Parathyroid adenoma (tissue), 2 donors: Measurements from ENCODE around the gene SRPK3.
"Not testable (repeated sequence)": the region's sequence is repeated elsewhere in the genome, so short reads cannot be mapped to it uniquely, and the experiment has no call there.

Experiments
- H2AFZ ChIP-seq: fragments of 300-600 bp; sonication (generic); one replicate; pipeline ENCODE4 v1.7.0; 2017; ENCODE audit warnings: antibody characterized with exemption, mild to moderate bottlenecking
- H3K27ac ChIP-seq: fragments of 300-600 bp; sonication (generic); one replicate; pipeline ENCODE4 v1.7.0; 2017
- H3K27me3 ChIP-seq: fragments of 300-600 bp; sonication (generic); one replicate; pipeline ENCODE4 v1.7.0; 2017; ENCODE audit warnings: low read length; ENCODE audit not compliant: control insufficient read depth, insufficient read depth
- H3K36me3 ChIP-seq: fragments of 300-600 bp; sonication (generic); one replicate; pipeline ENCODE4 v1.7.0; 2017; ENCODE audit warnings: low read length; ENCODE audit not compliant: control insufficient read depth, insufficient read depth
- H3K4me1 ChIP-seq: fragments of 300-600 bp; sonication (generic); one replicate; pipeline ENCODE4 v1.7.0; 2017; ENCODE audit warnings: control low read depth
- H3K4me2 ChIP-seq: fragments of 300-600 bp; sonication (generic); one replicate; pipeline ENCODE4 v1.7.0; 2017; ENCODE audit warnings: low read length
- H3K4me3 ChIP-seq: fragments of 300-600 bp; sonication (generic); one replicate; pipeline ENCODE4 v1.7.0; 2017; ENCODE audit warnings: low read depth, low read length
- H3K79me2 ChIP-seq: fragments of 300-600 bp; sonication (generic); one replicate; pipeline ENCODE4 v1.7.0; 2017; ENCODE audit warnings: control low read depth
- H3K9ac ChIP-seq: fragments of 300-600 bp; sonication (generic); one replicate; pipeline ENCODE4 v1.7.0; 2017; ENCODE audit warnings: mild to moderate bottlenecking
- H3K9me3 ChIP-seq: fragments of 300-600 bp; sonication (generic); one replicate; pipeline ENCODE4 v1.7.0; 2017; ENCODE audit warnings: low read length; ENCODE audit not compliant: control insufficient read depth
- CTCF ChIP-seq: fragments of 300-600 bp; sonication (generic); IDR thresholded peaks from one replicate; pipeline ENCODE4 v1.7.0; 2017; ENCODE audit warnings: antibody characterized with exemption, mild to moderate bottlenecking
- donor health status: primary hyperparathyroidism.

SRPK3 gene

GRCh38 chrX:153814591-153815315 is 33.9 kb downstream of the SRPK3 start:
- H3K4me1 ChIP-seq: no peaks in the 10 kb centered on the region
- no peak overlapping the region for H3K4me3 ChIP-seq
- H3K27ac ChIP-seq: no peak overlapping the region
- H3K4me2 ChIP-seq: no peak overlapping the region
- H3K79me2 ChIP-seq: no peaks in the 10 kb centered on the region
- no peak overlapping the region for H2AFZ ChIP-seq
- no peak for TF ChIP-seq CTCF
- H3K36me3 ChIP-seq: no peaks in the 10 kb centered on the region
- no peak overlapping the region for H3K9ac ChIP-seq
- H3K9me3 ChIP-seq: no peaks in the 10 kb centered on the region
- no peaks in the 10 kb centered on the region for H3K27me3 ChIP-seq

- H3K27me3 ChIP-seq: no peaks in the 10 kb centered on the region
- no peak overlapping the region for H3K27ac ChIP-seq
- H3K79me2 ChIP-seq: no peaks in the 10 kb centered on the region
- H2AFZ ChIP-seq: no peak overlapping the region
- TF ChIP-seq CTCF: no peak
- H3K4me2 ChIP-seq: no peak overlapping the region
- H3K9ac ChIP-seq: no peak overlapping the region
- H3K4me3 ChIP-seq: no peak overlapping the region
- H3K9me3 ChIP-seq: no peaks in the 10 kb centered on the region
- no peaks in the 10 kb centered on the region for H3K36me3 ChIP-seq
- no peaks in the 10 kb centered on the region for H3K4me1 ChIP-seq
Observed at GRCh38 chrX:153816831-153817690, 36.2 kb downstream of the SRPK3 start.

- not testable (repeated sequence) for H3K9ac ChIP-seq, H3K79me2 ChIP-seq, H3K9me3 ChIP-seq, H3K4me1 ChIP-seq, H3K27me3 ChIP-seq, H2AFZ ChIP-seq, H3K27ac ChIP-seq, H3K4me2 ChIP-seq, H3K36me3 ChIP-seq, H3K4me3 ChIP-seq
Observed at GRCh38 chrX:153818064-153818463, 37.2 kb downstream of the SRPK3 start.

GRCh38 chrX:153818571-153819383 is 37.9 kb downstream of the SRPK3 start:
- Histone ChIP-seq H3K79me2 (no peaks in the 10 kb centered on the region), H3K27me3 (no peaks in the 10 kb centered on the region), H3K27ac (no peak overlapping the region), H3K9me3 (no peaks in the 10 kb centered on the region), H3K36me3 (no peaks in the 10 kb centered on the region), H3K4me2 (peak overlapping the region; percentile 51), H3K9ac (no peak overlapping the region), H3K4me1 (no peaks in the 10 kb centered on the region), H3K4me3 (peak overlapping the region; percentile 16), H2AFZ (peak overlapping the region; percentile 66)
- TF ChIP-seq CTCF: no peak
